Keratinocyte (primary cell): ENCODE results near the gene CPEB1. TPM values are rescaled to one million over a fixed set of nuclear protein-coding genes. Genes with fewer than 3 reads are reported as not detected.

ENCODE experiments used
- DNase-seq: peaks from one replicate; pipeline ENCODE4 v3.0.0-alpha.2; 2011; ENCODE audit warnings: low read depth, missing footprints, low spot score
- FAIRE-seq: peaks from 2 replicates; lab custom pipeline; 2011; peaks lifted over from hg19 to GRCh38; lab: Jason Lieb, UNC
- H2AFZ ChIP-seq: 2 replicates; pipeline ENCODE4 v1.6.0; 2012; ENCODE audit warnings: low read length, control low read depth, inconsistent platforms; ENCODE audit not compliant: control insufficient read depth
- H3K27ac ChIP-seq: 2 replicates; pipeline ENCODE4 v1.5.1; 2011; ENCODE audit warnings: low read length; ENCODE audit not compliant: control insufficient read depth, insufficient read depth
- H3K27me3 ChIP-seq: 3 replicates; pipeline ENCODE4 v1.6.0; 2011; ENCODE audit warnings: low read length; ENCODE audit not compliant: control insufficient read depth, insufficient read depth; ENCODE audit errors: extremely low read depth
- H3K36me3 ChIP-seq, 2 experiments: 2 replicates in 1 of 2; 3 replicates in 1 of 2; pipeline ENCODE4 v1.5.1; 2011; ENCODE audit warnings: low read length in 2 of 2, mild to moderate bottlenecking in 1 of 2; ENCODE audit not compliant: control insufficient read depth in 2 of 2, insufficient read depth in 2 of 2; ENCODE audit errors: extremely low read depth in 1 of 2
- H3K4me1 ChIP-seq: 3 replicates; pipeline ENCODE4 v1.5.1; 2011; ENCODE audit warnings: low read length; ENCODE audit not compliant: control insufficient read depth, insufficient read depth; ENCODE audit errors: extremely low read depth
- H3K4me2 ChIP-seq: 3 replicates; pipeline ENCODE4 v1.6.0; 2011; ENCODE audit warnings: low read depth, low read length; ENCODE audit not compliant: control insufficient read depth, insufficient read depth; ENCODE audit errors: extremely low read depth
- H3K4me3 ChIP-seq, 3 experiments: fragments of 200-600 bp in 1 of 3; sonication (generic) in 1 of 3; 2 replicates in 2 of 3; 3 replicates in 1 of 3; pipeline ENCODE4 v1.5.1; 2011 to 2016; ENCODE audit warnings: low read length in 3 of 3, mild to moderate bottlenecking in 3 of 3, control low read depth in 2 of 3, inconsistent platforms in 1 of 3, low read depth in 1 of 3, mixed read lengths in 1 of 3, mixed run types in 1 of 3, moderate library complexity in 1 of 3; ENCODE audit not compliant: control insufficient read depth in 2 of 3, insufficient read depth in 2 of 3; ENCODE audit errors: extremely low read depth in 1 of 3
- H3K79me2 ChIP-seq: 2 replicates; pipeline ENCODE4 v1.6.0; 2012; ENCODE audit warnings: low read length; ENCODE audit not compliant: control insufficient read depth, insufficient read depth
- H3K9ac ChIP-seq: 3 replicates; pipeline ENCODE4 v1.6.0; 2011; ENCODE audit warnings: low read length; ENCODE audit not compliant: control insufficient read depth, insufficient read depth; ENCODE audit errors: extremely low read depth
- H3K9me1 ChIP-seq: 3 replicates; pipeline ENCODE4 v1.6.0; 2011; ENCODE audit warnings: low read length; ENCODE audit not compliant: control insufficient read depth, insufficient read depth; ENCODE audit errors: extremely low read depth
- H3K9me3 ChIP-seq: 2 replicates; pipeline ENCODE4 v1.5.1; 2012; ENCODE audit warnings: low read depth, low read length; ENCODE audit not compliant: control insufficient read depth
- H4K20me1 ChIP-seq: 3 replicates; pipeline ENCODE4 v1.6.0; 2011; ENCODE audit warnings: low read length; ENCODE audit not compliant: control insufficient read depth, insufficient read depth; ENCODE audit errors: extremely low read depth
- EZH2 ChIP-seq: IDR thresholded peaks from one replicate; pipeline ENCODE4 v1.6.1; 2012; ENCODE audit warnings: inconsistent platforms, mild to moderate bottlenecking, low read length, moderate library complexity
- dilution Hi-C: fragments of 300-500 bp; cut with MboI; formaldehyde crosslinking; loops from one replicate; pipeline ENCODE4 v1.7.0; 2020; ENCODE audit warnings: low sequenced_read_pairs; ENCODE audit not compliant: extremely low pct_ligation_motif_present
- polyA plus RNA-seq, 5 experiments: library from polyadenylated mRNA; depleted of rRNA in 3 of 5; stranded (reverse) in 3 of 5; stranded (forward) in 1 of 5; unstranded in 1 of 5; fragments of >200 nt; gene quantifications; 1 replicate in 1 of 5; 2 replicates in 3 of 5; 3 replicates in 1 of 5; pipeline versions ENCODE4 v1.2.1 to v1.2.3, GENCODE V29; 2011 to 2012; ENCODE audit warnings: missing spikeins in 2 of 5, low read depth in 1 of 5, low replicate concordance in 1 of 5
- TF ChIP-seq, protein P1 (sequence below), 3 experiments: IDR thresholded peaks in 1 of 3; conservative IDR thresholded peaks in 1 of 3; optimal IDR thresholded peaks in 1 of 3; 2 replicates in 2 of 3; 3 replicates in 1 of 3; pipeline versions ENCODE3 to v1.5.1; 2011; ENCODE audit warnings: low read length in 3 of 3, mild to moderate bottlenecking in 3 of 3, moderate library complexity in 2 of 3, control low read depth in 1 of 3, inconsistent platforms in 1 of 3; ENCODE audit not compliant: insufficient read depth in 2 of 3; ENCODE audit errors: extremely low read depth in 1 of 3

CPEB1 gene
- polyA plus RNA-seq, 1 donor (not counting 4 experiments of a cell fraction or from before 2014, with no cell fraction given) = 0.16 TPM

DNA sequence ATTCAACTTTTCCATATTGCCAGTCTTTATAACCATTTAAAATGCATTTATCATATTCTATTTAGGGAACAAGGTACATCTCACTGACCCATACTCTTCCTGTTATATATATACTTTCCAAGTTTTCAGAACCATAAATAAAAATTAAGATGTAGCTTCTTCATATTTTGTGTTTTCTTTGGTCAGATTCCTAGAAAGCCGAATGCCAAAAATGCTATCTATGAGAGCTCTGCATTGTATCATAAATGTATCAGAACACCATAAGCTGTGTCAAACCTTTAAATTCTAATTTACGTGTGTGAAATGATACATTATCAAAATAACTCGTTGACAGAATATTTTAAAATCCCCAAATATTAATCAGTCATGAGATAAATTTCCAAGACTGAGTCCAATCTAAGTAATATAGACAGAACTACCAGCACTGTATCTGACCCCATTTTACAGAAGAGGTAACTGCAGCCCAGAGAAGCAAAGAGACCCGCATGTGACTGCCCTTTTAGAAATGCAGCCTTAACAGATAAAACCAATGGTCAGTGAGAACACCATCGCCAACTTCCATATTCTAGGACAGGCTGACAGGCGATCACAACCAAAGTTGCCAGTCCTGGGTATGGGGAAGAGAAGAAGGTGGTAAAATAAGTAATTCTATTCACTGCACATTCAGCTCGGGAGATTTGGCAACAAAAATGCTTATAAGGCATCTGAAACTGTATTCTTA is 90.7 kb downstream of the CPEB1 start:
- Histone ChIP-seq H3K4me3 (no peak overlapping the region), H3K9me1 (no peaks in the 10 kb centered on the region), H3K36me3 (no peaks in the 10 kb centered on the region), H3K4me2 (no peak overlapping the region), H3K4me1 (peaks cover 12% of the 10 kb centered on the region), H3K27ac (no peak overlapping the region), H3K27me3 (peaks cover 3% of the 10 kb centered on the region), H3K79me2 (no peaks in the 10 kb centered on the region), H3K9ac (no peak overlapping the region), H4K20me1 (no peaks in the 10 kb centered on the region), H2AFZ (no peak overlapping the region), H3K9me3 (no peaks in the 10 kb centered on the region)
- DNase-seq = no peak
- TF ChIP-seq, protein P1, sequence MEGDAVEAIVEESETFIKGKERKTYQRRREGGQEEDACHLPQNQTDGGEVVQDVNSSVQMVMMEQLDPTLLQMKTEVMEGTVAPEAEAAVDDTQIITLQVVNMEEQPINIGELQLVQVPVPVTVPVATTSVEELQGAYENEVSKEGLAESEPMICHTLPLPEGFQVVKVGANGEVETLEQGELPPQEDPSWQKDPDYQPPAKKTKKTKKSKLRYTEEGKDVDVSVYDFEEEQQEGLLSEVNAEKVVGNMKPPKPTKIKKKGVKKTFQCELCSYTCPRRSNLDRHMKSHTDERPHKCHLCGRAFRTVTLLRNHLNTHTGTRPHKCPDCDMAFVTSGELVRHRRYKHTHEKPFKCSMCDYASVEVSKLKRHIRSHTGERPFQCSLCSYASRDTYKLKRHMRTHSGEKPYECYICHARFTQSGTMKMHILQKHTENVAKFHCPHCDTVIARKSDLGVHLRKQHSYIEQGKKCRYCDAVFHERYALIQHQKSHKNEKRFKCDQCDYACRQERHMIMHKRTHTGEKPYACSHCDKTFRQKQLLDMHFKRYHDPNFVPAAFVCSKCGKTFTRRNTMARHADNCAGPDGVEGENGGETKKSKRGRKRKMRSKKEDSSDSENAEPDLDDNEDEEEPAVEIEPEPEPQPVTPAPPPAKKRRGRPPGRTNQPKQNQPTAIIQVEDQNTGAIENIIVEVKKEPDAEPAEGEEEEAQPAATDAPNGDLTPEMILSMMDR (optimal IDR thresholded peaks at IDR 0.05 in 1 of 3, IDR thresholded peaks at IDR 0.05 in 1 of 3, conservative IDR thresholded peaks at IDR 0.05 in 1 of 3; ENCODE audit: extremely low read depth in 1 of 3, insufficient read depth in 2 of 3, low read length in 3 of 3) = no peak
- no peak for TF ChIP-seq EZH2
- no peak for FAIRE-seq
- dilution Hi-C loops = no loop called here

DNA sequence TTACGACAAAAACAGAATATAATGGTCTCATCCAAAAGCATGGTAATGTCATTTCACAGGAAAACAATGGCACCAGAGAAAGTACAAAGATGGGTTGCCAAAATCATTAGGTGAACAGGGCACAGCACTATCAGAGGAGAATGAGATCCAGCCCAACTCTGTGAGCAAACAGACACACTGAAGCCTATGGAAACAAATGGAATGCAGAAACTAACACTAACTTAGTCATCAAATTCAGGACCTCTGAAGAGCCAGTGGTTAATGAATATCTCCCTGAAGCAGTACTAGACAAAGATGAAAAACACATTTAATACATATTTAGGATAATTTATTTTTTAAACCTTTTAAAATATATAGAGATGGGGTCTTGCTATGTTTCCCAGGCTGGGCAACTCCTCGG is 92.3 kb downstream of the CPEB1 start:
- no peak overlapping the region for H3K9ac ChIP-seq
- H3K27me3 ChIP-seq = peaks cover 3% of the 10 kb centered on the region
- no peak overlapping the region for H3K4me3 ChIP-seq
- H4K20me1 ChIP-seq = no peaks in the 10 kb centered on the region
- DNase-seq = no peak
- no peaks in the 10 kb centered on the region for H3K79me2 ChIP-seq
- no peaks in the 10 kb centered on the region for H3K36me3 ChIP-seq
- H3K4me2 ChIP-seq = no peak overlapping the region
- H3K9me3 ChIP-seq = no peaks in the 10 kb centered on the region
- H2AFZ ChIP-seq = no peak overlapping the region
- no peak for TF ChIP-seq EZH2
- TF ChIP-seq, protein P1 (optimal IDR thresholded peaks at IDR 0.05 in 1 of 3, IDR thresholded peaks at IDR 0.05 in 1 of 3, conservative IDR thresholded peaks at IDR 0.05 in 1 of 3; ENCODE audit: extremely low read depth in 1 of 3, insufficient read depth in 2 of 3, low read length in 3 of 3) = no peak
- no peak overlapping the region for H3K27ac ChIP-seq
- peaks cover 19% of the 10 kb centered on the region for H3K4me1 ChIP-seq
- dilution Hi-C loops = no loop called here
- no peaks in the 10 kb centered on the region for H3K9me1 ChIP-seq
- peak; percentile 20 for FAIRE-seq
